Retinal pigment epithelial cell (primary cell): ENCODE data around the gene CACNA1C.

ENCODE experiments used
- DNase-seq: peaks from one replicate; pipeline ENCODE4 v3.0.0-alpha.2; 2010; ENCODE audit warnings: low read depth
- H3K4me3 ChIP-seq: 2 replicates; pipeline ENCODE4 v1.5.1; 2011; ENCODE audit warnings: mild to moderate bottlenecking, low read length, control low read depth, moderate library complexity
- TF ChIP-seq, protein P1 (sequence below): conservative IDR thresholded peaks from 2 replicates; pipeline ENCODE4 v1.5.1; 2011; ENCODE audit warnings: low read depth, low read length, control low read depth, inconsistent platforms

The CACNA1C gene

DNA sequence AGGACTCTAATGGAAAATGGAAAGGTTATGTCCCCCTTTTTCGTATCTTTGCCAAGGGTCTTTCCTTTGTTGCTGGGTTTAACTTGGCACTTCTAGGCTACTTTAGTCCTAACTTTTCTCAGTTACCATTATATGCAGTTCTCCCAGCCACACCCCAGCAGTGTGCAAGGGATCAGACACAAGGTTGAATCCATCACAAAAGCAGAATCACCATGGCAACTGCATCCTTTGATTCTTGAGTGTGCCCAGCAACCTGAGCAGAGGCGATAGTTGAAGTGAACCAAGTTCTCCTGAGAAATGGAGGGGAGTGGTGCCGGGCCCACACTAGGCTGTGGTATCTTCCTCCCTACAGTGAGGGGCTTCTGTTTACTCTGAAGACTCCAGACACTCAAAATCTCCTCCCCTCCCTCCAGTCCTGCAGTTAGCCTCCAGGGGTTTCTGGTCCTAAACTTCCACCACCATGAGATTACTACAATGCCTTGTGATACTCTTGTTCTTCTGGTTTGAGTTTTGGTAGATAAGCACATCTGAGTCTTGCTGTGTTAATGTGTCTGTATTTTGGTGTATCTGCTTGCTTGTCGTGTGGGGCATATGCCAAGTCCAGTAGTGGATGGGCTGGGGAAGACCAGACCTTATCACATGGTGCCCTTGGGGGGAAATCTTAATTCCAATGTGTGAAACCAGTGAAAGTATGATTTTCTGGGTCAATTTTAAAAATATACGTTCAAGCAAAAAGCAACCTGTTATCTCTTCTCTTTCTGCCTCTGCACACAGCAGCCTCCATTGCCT is 183.9 kb downstream of the CACNA1C start:
- H3K4me3 ChIP-seq: no peak overlapping the region
- TF ChIP-seq, protein P1, sequence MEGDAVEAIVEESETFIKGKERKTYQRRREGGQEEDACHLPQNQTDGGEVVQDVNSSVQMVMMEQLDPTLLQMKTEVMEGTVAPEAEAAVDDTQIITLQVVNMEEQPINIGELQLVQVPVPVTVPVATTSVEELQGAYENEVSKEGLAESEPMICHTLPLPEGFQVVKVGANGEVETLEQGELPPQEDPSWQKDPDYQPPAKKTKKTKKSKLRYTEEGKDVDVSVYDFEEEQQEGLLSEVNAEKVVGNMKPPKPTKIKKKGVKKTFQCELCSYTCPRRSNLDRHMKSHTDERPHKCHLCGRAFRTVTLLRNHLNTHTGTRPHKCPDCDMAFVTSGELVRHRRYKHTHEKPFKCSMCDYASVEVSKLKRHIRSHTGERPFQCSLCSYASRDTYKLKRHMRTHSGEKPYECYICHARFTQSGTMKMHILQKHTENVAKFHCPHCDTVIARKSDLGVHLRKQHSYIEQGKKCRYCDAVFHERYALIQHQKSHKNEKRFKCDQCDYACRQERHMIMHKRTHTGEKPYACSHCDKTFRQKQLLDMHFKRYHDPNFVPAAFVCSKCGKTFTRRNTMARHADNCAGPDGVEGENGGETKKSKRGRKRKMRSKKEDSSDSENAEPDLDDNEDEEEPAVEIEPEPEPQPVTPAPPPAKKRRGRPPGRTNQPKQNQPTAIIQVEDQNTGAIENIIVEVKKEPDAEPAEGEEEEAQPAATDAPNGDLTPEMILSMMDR: no peak
- DNase-seq: no peak

- no peak for DNase-seq
- no peak overlapping the region for H3K4me3 ChIP-seq
- TF ChIP-seq, protein P1: no peak
Observed at GRCh38 chr12:2238111-2238510, 185.3 kb downstream of the CACNA1C start.

- no peak for DNase-seq
- H3K4me3 ChIP-seq: no peak overlapping the region
- TF ChIP-seq, protein P1: no peak
Observed at GRCh38 chr12:2239381-2239871, 186.6 kb downstream of the CACNA1C start.

DNA sequence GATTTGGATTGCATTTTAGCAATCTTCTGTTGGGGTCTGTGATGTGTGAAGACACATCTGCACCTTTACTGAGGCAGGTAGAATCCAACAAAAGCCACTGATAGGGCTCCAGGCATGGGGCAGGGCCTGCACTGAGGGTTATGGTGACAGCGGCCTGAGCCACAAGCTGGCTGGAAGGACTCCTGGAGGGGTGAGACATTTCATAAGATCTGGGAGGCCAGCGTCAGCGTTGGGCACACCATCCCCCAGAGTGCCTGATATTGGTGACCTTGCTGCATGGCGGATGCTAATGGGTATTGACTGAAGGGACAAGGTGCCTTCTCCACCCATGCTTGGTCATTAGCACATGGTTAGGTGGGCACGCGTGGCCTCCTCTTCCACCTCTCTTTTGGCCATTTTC is 187.6 kb downstream of the CACNA1C start:
- no peak for DNase-seq
- H3K4me3 ChIP-seq: no peak overlapping the region
- TF ChIP-seq, protein P1: no peak

GRCh38 chr12:2240984-2241383 is 188.2 kb downstream of the CACNA1C start:
- no peak for DNase-seq
- TF ChIP-seq, protein P1: no peak
- no peak overlapping the region for H3K4me3 ChIP-seq

GRCh38 chr12:2242216-2242615 is 189.4 kb downstream of the CACNA1C start:
- no peak for DNase-seq
- H3K4me3 ChIP-seq: no peak overlapping the region
- TF ChIP-seq, protein P1: no peak

DNA sequence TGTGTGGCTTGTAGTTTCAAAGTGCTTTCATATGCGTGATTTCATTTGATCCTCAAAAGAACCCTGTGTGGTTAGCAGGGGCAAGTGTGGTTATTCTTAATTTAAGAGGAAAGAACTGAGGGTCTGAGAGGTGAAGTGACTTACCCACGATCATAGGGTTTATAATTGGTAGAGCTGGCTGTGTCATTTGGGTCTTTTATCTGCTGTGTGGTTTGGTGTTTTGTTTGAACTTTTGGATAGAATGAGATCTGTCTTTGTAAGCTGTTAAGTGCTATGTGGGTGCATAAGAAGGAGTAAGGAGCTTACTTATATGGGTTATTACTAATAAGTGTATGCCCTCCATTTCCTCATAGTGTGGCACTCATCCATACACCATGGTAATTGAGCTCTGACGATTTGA is 190.0 kb downstream of the CACNA1C start:
- TF ChIP-seq, protein P1: no peak
- H3K4me3 ChIP-seq: no peak overlapping the region
- DNase-seq: no peak
